ENCODE data around the gene PIEZO2. TPM values are rescaled to one million over a fixed set of nuclear protein-coding genes. Genes with fewer than 3 reads are reported as not detected.

The PIEZO2 gene
- total and polyA plus RNA-seq, 2 donors (not counting 1 experiment from before 2014, with no cell fraction given) = not detected

DNA sequence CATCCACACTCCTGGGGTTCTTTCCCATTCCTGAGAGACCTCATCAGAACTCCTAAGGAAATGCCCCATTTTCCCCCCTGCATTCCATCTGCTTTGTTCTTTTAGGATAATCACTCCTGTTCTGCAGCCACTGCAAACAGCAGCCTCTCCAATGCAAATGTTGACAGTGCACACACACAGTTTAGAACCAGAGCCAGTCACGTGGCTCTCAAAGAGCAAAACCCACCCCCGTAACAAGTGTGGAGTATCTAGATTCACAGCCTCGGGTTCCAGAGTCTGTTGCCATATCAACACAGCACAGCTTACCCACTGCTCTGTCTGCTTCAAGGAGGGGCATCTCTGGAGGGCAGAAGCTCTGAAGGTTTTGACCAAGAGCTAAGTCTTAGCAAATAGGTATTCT is 443.6 kb downstream of the PIEZO2 start:
- Histone ChIP-seq H2AFZ (ENCODE audit: insufficient read depth, low read depth, low read length, poor library complexity, severe bottlenecking) (no peak overlapping the region), H3K27ac (ENCODE audit: low read length in 2 of 2) (no peak overlapping the region), H3K79me2 (ENCODE audit: control insufficient read depth, insufficient read depth, low read length) (no peaks in the 10 kb centered on the region), H3K4me1 (ENCODE audit: control insufficient read depth in 2 of 2, insufficient read depth in 2 of 2, low read length in 2 of 2) (no peaks in the 10 kb centered on the region), H4K20me1 (ENCODE audit: control insufficient read depth, insufficient read depth, low read length, poor library complexity, severe bottlenecking) (no peaks in the 10 kb centered on the region), H3K9ac (ENCODE audit: low read length) (no peak overlapping the region), H3K4me2 (replicated peaks; ENCODE audit: low read depth, low read length, poor library complexity, severe bottlenecking) (no peak overlapping the region), H3K4me3 (ENCODE audit: control extremely low read depth in 1 of 5, extremely low read depth in 1 of 5, insufficient read depth in 1 of 5, low read depth in 2 of 5, low read length in 4 of 5) (no peak overlapping the region), H3K36me3 (replicated peaks in 1 of 2; ENCODE audit: control extremely low read depth in 1 of 2, control insufficient read depth in 1 of 2, extremely low read depth in 1 of 2, insufficient read depth in 2 of 2, low read length in 1 of 2) (no peaks in the 10 kb centered on the region), H3K9me3 (ENCODE audit: control extremely low read depth in 1 of 3, control insufficient read depth in 2 of 3, insufficient read depth in 1 of 3, low read length in 2 of 3) (no peaks in the 10 kb centered on the region), H3K27me3 (replicated peaks in 1 of 4; ENCODE audit: control extremely low read depth in 1 of 4, control insufficient read depth in 3 of 4, insufficient read depth in 4 of 4, low read length in 3 of 4) (no peaks in the 10 kb centered on the region)
- ATAC-seq (ENCODE audit: low read depth) = no peak
- intact Hi-C loops (cut with micrococcal nuclease) = no loop called here
- ChIA-PET POLR2A (no interaction called here), CTCF (no interaction called here)
- H3K9me3 Mint-ChIP-seq (ENCODE audit: insufficient read depth) = no peaks in the 10 kb centered on the region
- H3K4me1 Mint-ChIP-seq = no peaks in the 10 kb centered on the region
- H3K4me3 Mint-ChIP-seq = no peak overlapping the region
- no peak for TF ChIP-seq EZH2 (IDR thresholded peaks at IDR 0.05; ENCODE audit: borderline replicate concordance, insufficient read depth, low read depth, low read length, poor library complexity, severe bottlenecking)
- TF ChIP-seq, protein P1, sequence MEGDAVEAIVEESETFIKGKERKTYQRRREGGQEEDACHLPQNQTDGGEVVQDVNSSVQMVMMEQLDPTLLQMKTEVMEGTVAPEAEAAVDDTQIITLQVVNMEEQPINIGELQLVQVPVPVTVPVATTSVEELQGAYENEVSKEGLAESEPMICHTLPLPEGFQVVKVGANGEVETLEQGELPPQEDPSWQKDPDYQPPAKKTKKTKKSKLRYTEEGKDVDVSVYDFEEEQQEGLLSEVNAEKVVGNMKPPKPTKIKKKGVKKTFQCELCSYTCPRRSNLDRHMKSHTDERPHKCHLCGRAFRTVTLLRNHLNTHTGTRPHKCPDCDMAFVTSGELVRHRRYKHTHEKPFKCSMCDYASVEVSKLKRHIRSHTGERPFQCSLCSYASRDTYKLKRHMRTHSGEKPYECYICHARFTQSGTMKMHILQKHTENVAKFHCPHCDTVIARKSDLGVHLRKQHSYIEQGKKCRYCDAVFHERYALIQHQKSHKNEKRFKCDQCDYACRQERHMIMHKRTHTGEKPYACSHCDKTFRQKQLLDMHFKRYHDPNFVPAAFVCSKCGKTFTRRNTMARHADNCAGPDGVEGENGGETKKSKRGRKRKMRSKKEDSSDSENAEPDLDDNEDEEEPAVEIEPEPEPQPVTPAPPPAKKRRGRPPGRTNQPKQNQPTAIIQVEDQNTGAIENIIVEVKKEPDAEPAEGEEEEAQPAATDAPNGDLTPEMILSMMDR (IDR thresholded peaks at IDR 0.05) = no peak
- no peak overlapping the region for H3K27ac Mint-ChIP-seq
- DNase-seq = no peak
- 93% methylated on average over 3 of the region's 3 CpGs for WGBS (ENCODE audit: insufficient coverage)
- H3K27me3 Mint-ChIP-seq = peaks cover 3% of the 10 kb centered on the region

DNA sequence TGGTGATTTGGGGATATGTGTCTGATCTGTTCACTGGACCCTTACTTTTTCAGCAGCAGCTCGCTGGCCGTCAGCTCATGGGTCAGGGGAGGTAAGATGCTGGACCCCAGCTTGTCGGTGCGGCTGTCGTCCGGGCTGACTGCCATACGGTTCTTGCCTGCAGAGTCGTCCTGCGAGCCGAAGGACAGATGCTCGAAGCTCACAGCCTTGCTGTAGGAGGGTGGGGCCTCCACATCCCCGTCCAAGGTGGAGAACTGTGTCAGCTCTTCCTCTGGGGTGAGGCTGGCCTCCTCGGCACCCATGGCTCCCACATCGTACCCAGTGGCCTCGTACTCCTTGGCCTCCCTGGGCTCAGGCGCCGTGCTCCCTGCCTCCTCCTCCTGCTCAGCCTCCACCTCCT is 444.1 kb downstream of the PIEZO2 start:
- H3K27ac Mint-ChIP-seq = no peak overlapping the region
- no peak for ATAC-seq (ENCODE audit: low read depth)

More for the DNA sequence above, 444.1 kb downstream of the PIEZO2 start:
- H3K9me3 Mint-ChIP-seq (ENCODE audit: insufficient read depth) = no peaks in the 10 kb centered on the region
- no peak overlapping the region for H3K4me2 ChIP-seq (replicated peaks; ENCODE audit: low read depth, low read length, poor library complexity, severe bottlenecking)
- H3K4me3 Mint-ChIP-seq = no peak overlapping the region
- H3K4me1 ChIP-seq (ENCODE audit: control insufficient read depth in 2 of 2, insufficient read depth in 2 of 2, low read length in 2 of 2) = no peaks in the 10 kb centered on the region
- H3K79me2 ChIP-seq (ENCODE audit: control insufficient read depth, insufficient read depth, low read length) = no peaks in the 10 kb centered on the region
- no peaks in the 10 kb centered on the region for H3K36me3 ChIP-seq (replicated peaks in 1 of 2; ENCODE audit: control extremely low read depth in 1 of 2, control insufficient read depth in 1 of 2, extremely low read depth in 1 of 2, insufficient read depth in 2 of 2, low read length in 1 of 2)
- WGBS (ENCODE audit: insufficient coverage) = 95% methylated on average over 17 of the region's 17 CpGs
- TF ChIP-seq, protein P1 (IDR thresholded peaks at IDR 0.05) = no peak
- TF ChIP-seq EZH2 (IDR thresholded peaks at IDR 0.05; ENCODE audit: borderline replicate concordance, insufficient read depth, low read depth, low read length, poor library complexity, severe bottlenecking) = no peak
- intact Hi-C loops (cut with micrococcal nuclease) = no loop called here
- DNase-seq = no peak
- no peaks in the 10 kb centered on the region for H3K4me1 Mint-ChIP-seq
- no peaks in the 10 kb centered on the region for H3K27me3 ChIP-seq (replicated peaks in 1 of 4; ENCODE audit: control extremely low read depth in 1 of 4, control insufficient read depth in 3 of 4, insufficient read depth in 4 of 4, low read length in 3 of 4)
- ChIA-PET CTCF (no interaction called here), POLR2A (no interaction called here)
- no peaks in the 10 kb centered on the region for H4K20me1 ChIP-seq (ENCODE audit: control insufficient read depth, insufficient read depth, low read length, poor library complexity, severe bottlenecking)
- H3K9me3 ChIP-seq (ENCODE audit: control extremely low read depth in 1 of 3, control insufficient read depth in 2 of 3, insufficient read depth in 1 of 3, low read length in 2 of 3) = no peaks in the 10 kb centered on the region
- H3K9ac ChIP-seq (ENCODE audit: low read length) = no peak overlapping the region
- no peak overlapping the region for H2AFZ ChIP-seq (ENCODE audit: insufficient read depth, low read depth, low read length, poor library complexity, severe bottlenecking)
- no peak overlapping the region for H3K27ac ChIP-seq (ENCODE audit: low read length in 2 of 2)
- no peak overlapping the region for H3K4me3 ChIP-seq (ENCODE audit: control extremely low read depth in 1 of 5, extremely low read depth in 1 of 5, insufficient read depth in 1 of 5, low read depth in 2 of 5, low read length in 4 of 5)
- H3K27me3 Mint-ChIP-seq = peaks cover 3% of the 10 kb centered on the region

All from B cell (primary cell).